ENCODE measurements around the gene ANOS1. TPM values are rescaled to one million over a fixed set of nuclear protein-coding genes. Genes with fewer than 3 reads are reported as not detected.

The ANOS1 gene
- total and polyA plus RNA-seq, 2 of the 13 experiments (the other 11 are each of a cell fraction or from before 2014, with no cell fraction given) = not detected

DNA sequence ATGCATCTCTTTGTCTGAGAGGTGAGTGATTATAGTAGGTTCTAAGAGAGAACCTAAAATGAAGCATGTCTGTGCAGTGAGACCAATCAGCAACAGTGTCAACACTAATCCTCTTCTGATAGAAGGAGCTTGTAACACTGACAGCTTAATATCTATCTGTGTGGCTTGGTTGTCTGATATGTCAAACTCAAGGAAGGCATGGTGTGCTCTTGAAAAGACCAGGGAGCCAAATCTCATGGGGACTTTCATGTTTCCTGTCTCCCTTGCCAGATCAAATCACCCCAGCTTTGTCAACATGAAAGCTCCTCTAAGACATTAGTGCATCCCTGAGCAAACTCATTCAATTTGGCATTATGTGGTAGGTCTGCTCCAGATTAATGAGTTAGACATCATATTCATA, 95.4 kb downstream of the ANOS1 start (continued):
- TF ChIP-seq NBN (conservative IDR thresholded peaks at IDR 0.05) = no peak

DNA sequence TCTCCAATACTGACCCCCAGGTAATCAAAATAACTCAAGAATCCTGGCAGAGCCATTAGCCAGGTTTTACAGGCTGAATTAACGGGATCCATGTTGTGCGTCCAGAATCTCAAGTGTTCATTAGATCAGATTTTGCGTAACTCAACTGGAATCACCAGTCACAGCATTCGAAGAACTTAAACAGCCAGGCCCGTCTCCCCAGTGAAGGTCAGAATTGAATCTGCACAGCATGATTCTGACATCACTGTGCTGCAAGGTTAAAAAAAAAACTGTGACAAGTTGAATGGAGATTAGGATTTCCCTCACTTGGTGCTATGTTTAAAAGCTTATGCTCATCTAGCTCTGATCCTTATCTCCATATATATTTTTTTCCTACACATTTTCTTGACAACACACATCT, 96.1 kb downstream of the ANOS1 start:
- Histone ChIP-seq H3K4me2 (ENCODE audit: low read depth, low read length) (no peak overlapping the region), H4K20me1 (ENCODE audit: insufficient read depth, low read length) (no peaks in the 10 kb centered on the region), H3K9ac (ENCODE audit: insufficient read depth, low read depth, low read length) (no peak overlapping the region), H3K4me1 (ENCODE audit: insufficient read depth, low read length) (no peaks in the 10 kb centered on the region), H3K79me2 (ENCODE audit: insufficient read depth, low read length) (no peaks in the 10 kb centered on the region), H3K27ac (ENCODE audit: extremely low read length, insufficient read depth, low read length) (no peak overlapping the region), H3K36me3 (replicated peaks in 1 of 2; ENCODE audit: control insufficient read depth in 1 of 2, insufficient read depth in 2 of 2, low read length in 2 of 2) (no peaks in the 10 kb centered on the region), H3K9me3 (ENCODE audit: low read length) (no peaks in the 10 kb centered on the region), H2AFZ (ENCODE audit: low read length) (no peak overlapping the region), H3K4me3 (replicated peaks in 1 of 3; ENCODE audit: insufficient read depth in 1 of 3, low read depth in 2 of 3, low read length in 3 of 3) (no peak overlapping the region), H3K27me3 (ENCODE audit: control insufficient read depth in 1 of 2, insufficient read depth in 2 of 2, low read length in 2 of 2) (no peaks in the 10 kb centered on the region)
- no TSS peak for BruUV-seq (replicated peaks)
- ChIA-PET CTCF (ENCODE audit: low intra/inter-chr PET ratio, low total read pairs) (no interaction called here), POLR2A (no interaction called here)
- ATAC-seq (no peak), FAIRE-seq (no peak), DNase-seq (ENCODE audit: low spot score) (no peak)
- intact Hi-C loops (cut with micrococcal nuclease; ENCODE audit: unreplicated experiment) (no loop called here), in situ Hi-C loops (cut with HindIII; ENCODE audit: extremely low pct_ligation_motif_present, low pct_unique_long_range_greater_than_20kb) (no loop called here)
- WGBS (ENCODE audit: low lambda C conversion rate) = 2% methylated on average over 5 of the region's 5 CpGs
- TF ChIP-seq ZNF274 (CRISPR knock-in tag; IDR thresholded peaks at IDR 0.05) (no peak), ZC3H4 (CRISPR knock-in tag; IDR thresholded peaks at IDR 0.05; ENCODE audit: borderline replicate concordance) (no peak)
- TF ChIP-seq, protein P1, sequence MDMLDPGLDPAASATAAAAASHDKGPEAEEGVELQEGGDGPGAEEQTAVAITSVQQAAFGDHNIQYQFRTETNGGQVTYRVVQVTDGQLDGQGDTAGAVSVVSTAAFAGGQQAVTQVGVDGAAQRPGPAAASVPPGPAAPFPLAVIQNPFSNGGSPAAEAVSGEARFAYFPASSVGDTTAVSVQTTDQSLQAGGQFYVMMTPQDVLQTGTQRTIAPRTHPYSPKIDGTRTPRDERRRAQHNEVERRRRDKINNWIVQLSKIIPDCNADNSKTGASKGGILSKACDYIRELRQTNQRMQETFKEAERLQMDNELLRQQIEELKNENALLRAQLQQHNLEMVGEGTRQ (IDR thresholded peaks at IDR 0.05; ENCODE audit: low read depth, low read length) = no peak
- TF ChIP-seq, protein P1 (CRISPR knock-in tag; IDR thresholded peaks at IDR 0.05; ENCODE audit: borderline replicate concordance) = no peak

GRCh38 chrX:8632924-8633323, 99.0 kb downstream of the ANOS1 start:
- in situ Hi-C loops (cut with HindIII; ENCODE audit: extremely low pct_ligation_motif_present, low pct_unique_long_range_greater_than_20kb) = no loop called here

More at GRCh38 chrX:8632924-8633323, 99.0 kb downstream of the ANOS1 start:
- CTCF ChIA-PET (ENCODE audit: low intra/inter-chr PET ratio, low total read pairs) = no interaction called here
- Histone ChIP-seq H4K20me1 (ENCODE audit: insufficient read depth, low read length) (no peaks in the 10 kb centered on the region), H3K36me3 (replicated peaks in 1 of 2; ENCODE audit: control insufficient read depth in 1 of 2, insufficient read depth in 2 of 2, low read length in 2 of 2) (no peaks in the 10 kb centered on the region), H3K9ac (ENCODE audit: insufficient read depth, low read depth, low read length) (no peak overlapping the region), H3K4me2 (ENCODE audit: low read depth, low read length) (no peak overlapping the region), H3K27me3 (ENCODE audit: control insufficient read depth in 1 of 2, insufficient read depth in 2 of 2, low read length in 2 of 2) (no peaks in the 10 kb centered on the region), H3K27ac (ENCODE audit: extremely low read length, insufficient read depth, low read length) (no peak overlapping the region), H3K9me3 (ENCODE audit: low read length) (no peaks in the 10 kb centered on the region), H3K4me1 (ENCODE audit: insufficient read depth, low read length) (no peaks in the 10 kb centered on the region), H3K79me2 (ENCODE audit: insufficient read depth, low read length) (no peaks in the 10 kb centered on the region), H2AFZ (ENCODE audit: low read length) (no peak overlapping the region), H3K4me3 (replicated peaks in 1 of 3; ENCODE audit: insufficient read depth in 1 of 3, low read depth in 2 of 3, low read length in 3 of 3) (no peak overlapping the region)
- DNase-seq (ENCODE audit: low spot score) (no peak), FAIRE-seq (no peak), ATAC-seq (no peak)
- intact Hi-C loops (cut with micrococcal nuclease; ENCODE audit: unreplicated experiment) = no loop called here
- BruUV-seq (replicated peaks) = no TSS peak
- WGBS (ENCODE audit: low lambda C conversion rate) = 0% methylated on average over 2 of the region's 7 CpGs
- TF ChIP-seq MZF1 (CRISPR knock-in tag; IDR thresholded peaks at IDR 0.05; ENCODE audit: borderline replicate concordance) (no peak), FOXM1 (CRISPR knock-in tag; IDR thresholded peaks at IDR 0.05) (no peak), MAFF (IDR thresholded peaks at IDR 0.05; ENCODE audit: low read depth, low read length) (no peak), FOXO4 (CRISPR knock-in tag; conservative IDR thresholded peaks at IDR 0.05) (no peak), SOX13 (IDR thresholded peaks at IDR 0.05) (no peak), SOX13 (CRISPR knock-in tag; conservative IDR thresholded peaks at IDR 0.05 in 1 of 2, IDR thresholded peaks at IDR 0.05 in 1 of 2) (no peak), ZC3H4 (CRISPR knock-in tag; IDR thresholded peaks at IDR 0.05; ENCODE audit: borderline replicate concordance) (no peak), SIX4 (CRISPR knock-in tag; IDR thresholded peaks at IDR 0.05) (no peak), SAP130 (CRISPR knock-in tag; IDR thresholded peaks at IDR 0.05; ENCODE audit: low read depth) (no peak)
- POLR2A ChIA-PET = no interaction called here

All from HepG2 (cell line).